Posterior cingulate gyrus (tissue), 11 donors: ENCODE measurements around the gene DGCR2.
"Not testable (repeated sequence)": the region's sequence is repeated elsewhere in the genome, so short reads cannot be mapped to it uniquely, and the experiment has no call there.

ENCODE experiments used
- DNase-seq, 10 donors: peaks; one replicate each; pipeline versions ENCODE4 v3.0.0 to v3.0.0-alpha.2; 2020 to 2021; ENCODE audit warnings: mixed read lengths in 3 of 10
- intact Hi-C: fragments of 100-400 bp; cut with DNase I; formaldehyde crosslinking; loops from one replicate; pipeline ENCODE4 v1.15.1; 2023

Gene DGCR2

GRCh38 chr22:19019679-19020032 is 102.6 kb downstream of the DGCR2 start:
- peak in 3 of 10 donors; percentile 22 to 54 (median 51) for DNase-seq
- intact Hi-C loops = no loop called here

- peak in 4 of 10 donors; percentile 19 to 57 (median 55) for DNase-seq
- intact Hi-C loops = no loop called here
These were observed 103.1 kb downstream of the DGCR2 start for GRCh38 chr22:19019029-19019678.

- intact Hi-C loops = no loop called here
- DNase-seq = peak in 2 of 10 donors; percentile 16 to 44
These were observed 104.0 kb downstream of the DGCR2 start for GRCh38 chr22:19018256-19018655.

GRCh38 chr22:19016081-19016766 is 106.0 kb downstream of the DGCR2 start:
- intact Hi-C loops = no loop called here
- DNase-seq = peak in 5 of 10 donors; percentile 32 to 90 (median 51)

- intact Hi-C loops = no loop called here
These were observed 107.3 kb downstream of the DGCR2 start for GRCh38 chr22:19014886-19015285.

GRCh38 chr22:19013881-19014598 is 108.2 kb downstream of the DGCR2 start:
- intact Hi-C loops = not testable (repeated sequence)

More at GRCh38 chr22:19014886-19015285, 107.3 kb downstream of the DGCR2 start:
- no peak for DNase-seq

GRCh38 chr22:19013411-19013810 is 108.8 kb downstream of the DGCR2 start:
- intact Hi-C loops, DNase-seq: not testable (repeated sequence)

More at GRCh38 chr22:19013881-19014598, 108.2 kb downstream of the DGCR2 start:
- DNase-seq = peak in 1 of 10 donors; percentile 9

GRCh38 chr22:19012308-19012986 is 109.8 kb downstream of the DGCR2 start:
- intact Hi-C loops = no loop called here
- no peak for DNase-seq

- intact Hi-C loops = not testable (repeated sequence)
- DNase-seq = peak in 1 of 10 donors; percentile 6
These were observed 110.6 kb downstream of the DGCR2 start for GRCh38 chr22:19011611-19012010.

- no peak for DNase-seq
- intact Hi-C loops = no loop called here
These were observed 111.1 kb downstream of the DGCR2 start for GRCh38 chr22:19011075-19011474.

GRCh38 chr22:19005905-19006304 is 116.3 kb downstream of the DGCR2 start:
- no peak for DNase-seq
- intact Hi-C loops = no loop called here

GRCh38 chr22:19004471-19004870 is 117.7 kb downstream of the DGCR2 start:
- no peak for DNase-seq

GRCh38 chr22:19003508-19003907 is 118.7 kb downstream of the DGCR2 start:
- intact Hi-C loops = no loop called here
- no peak for DNase-seq

More at GRCh38 chr22:19004471-19004870, 117.7 kb downstream of the DGCR2 start:
- intact Hi-C loops = no loop called here

GRCh38 chr22:19002684-19003038 is 119.6 kb downstream of the DGCR2 start:
- no peak for DNase-seq
- intact Hi-C loops = no loop called here

- intact Hi-C loops = no loop called here
- DNase-seq = no peak
These were observed 121.0 kb downstream of the DGCR2 start for GRCh38 chr22:19001204-19001603.

- intact Hi-C loops = not testable (repeated sequence)
These were observed 122.1 kb downstream of the DGCR2 start for GRCh38 chr22:19000106-19000505.

GRCh38 chr22:18999416-18999815 is 122.8 kb downstream of the DGCR2 start:
- intact Hi-C loops = no loop called here
- DNase-seq = no peak

More at GRCh38 chr22:19000106-19000505, 122.1 kb downstream of the DGCR2 start:
- DNase-seq = not testable (repeated sequence)

- peak in 1 of 10 donors; percentile 33 for DNase-seq
- intact Hi-C loops = no loop called here
These were observed 123.2 kb downstream of the DGCR2 start for GRCh38 chr22:18999008-18999407.

GRCh38 chr22:18997925-18998315 is 124.3 kb downstream of the DGCR2 start:
- DNase-seq = peak in 7 of 10 donors; percentile 52 to 92 (median 59)
- intact Hi-C loops = no loop called here

GRCh38 chr22:18997306-18997924 is 124.8 kb downstream of the DGCR2 start:
- intact Hi-C loops = no loop called here
- no peak for DNase-seq
